ENCODE measurements around the gene ACVR1. TPM values are rescaled to one million over a fixed set of nuclear protein-coding genes. Genes with fewer than 3 reads are reported as not detected.

The ACVR1 gene
- polyA plus RNA-seq, result 7.6 and 10.0 TPM in 2 replicates

DNA sequence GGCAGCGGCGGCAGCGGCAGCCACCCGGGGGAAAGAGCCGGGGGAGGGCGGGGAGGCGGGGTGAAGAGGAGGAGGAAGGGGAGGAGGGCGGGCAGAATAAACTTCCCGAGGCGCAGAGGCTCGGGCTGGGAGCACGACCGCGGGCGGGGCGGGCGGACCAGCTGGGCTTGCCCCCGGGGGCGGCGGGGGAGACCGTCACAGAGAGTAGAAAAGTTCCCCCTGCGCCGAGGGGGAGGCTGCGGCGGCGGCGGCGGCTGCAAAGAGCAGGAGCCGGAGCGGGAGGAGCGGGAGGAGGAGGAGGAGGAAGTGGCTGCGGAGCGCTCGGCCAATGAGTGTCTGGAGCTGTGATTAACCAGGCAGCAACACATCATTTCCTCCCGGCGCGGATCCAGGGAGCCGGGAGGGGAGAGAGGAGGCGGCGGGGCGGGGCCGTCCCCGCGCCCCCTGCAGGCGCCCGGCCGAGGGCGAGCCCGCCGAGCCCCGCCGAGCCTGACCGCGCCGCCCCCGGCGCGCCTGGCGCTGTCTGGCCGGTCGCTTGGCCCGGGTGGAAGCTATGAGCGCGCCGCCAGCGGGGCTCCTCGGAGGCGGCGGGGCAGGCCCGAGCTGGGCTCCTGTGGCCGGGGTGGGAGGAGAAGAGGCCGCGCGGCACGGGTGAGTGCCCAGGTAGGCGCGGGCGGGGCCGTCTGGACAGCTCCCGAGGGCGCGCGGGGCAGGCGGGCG lies at the start of gene ACVR1:
ACVR1 (minus strand) TSS at position 265 of the 720 bp plus-strand sequence. CDS start 76,837 bp downstream, outside the sequence.

Other genes starting within 250 kb of the ACVR1 start
- 2.6 and 4.8 TPM in 2 replicates for gene ACVR1C, start 247.5 kb downstream of the ACVR1 start, polyA plus RNA-seq
- 0.75 and 0.90 TPM in 2 replicates for gene UPP2, start 225.5 kb upstream of the ACVR1 start, polyA plus RNA-seq

Measured in Purkinje cell (primary cell).